Motor neuron (in vitro differentiated cells): Measurements from ENCODE around the gene HIBADH. TPM values are rescaled to one million over a fixed set of nuclear protein-coding genes. Genes with fewer than 3 reads are reported as not detected.
"Not testable (repeated sequence)": the region's sequence is repeated elsewhere in the genome, so short reads cannot be mapped to it uniquely, and the experiment has no call there.

Experiments used
- ATAC-seq, 8 experiments: fragments of 200-7000 bp; cut with Tn5 transposase; replicated peaks in 6 of 8; 2 replicates each; pipeline ENCODE4 v1.8.0; 2021; ENCODE audit warnings: mild to moderate bottlenecking in 8 of 8, moderate library complexity in 8 of 8
- H3K27ac ChIP-seq, 2 donors: fragments of 250-450 bp; sonication (Bioruptor Pico); 2 replicates each; pipeline ENCODE4 v1.9.0; 2021; ENCODE audit warnings: antibody characterized with exemption in 2 of 2, mild to moderate bottlenecking in 2 of 2, moderate library complexity in 1 of 2
- H3K4me1 ChIP-seq, 2 donors: fragments of 250-450 bp; sonication (Bioruptor Pico); replicated peaks in 1 of 2; 2 replicates each; pipeline ENCODE4 v1.6.1; 2021; ENCODE audit warnings: antibody characterized with exemption in 2 of 2, mild to moderate bottlenecking in 2 of 2, moderate library complexity in 1 of 2
- H3K4me3 ChIP-seq, 5 donors: fragments of 250-450 bp; sonication (Bioruptor Pico); 2 replicates each; pipeline ENCODE4 v1.9.0; 2021; ENCODE audit warnings: antibody characterized with exemption in 5 of 5, mild to moderate bottlenecking in 5 of 5, moderate library complexity in 4 of 5
- WGBS, 10 experiments: fragments of 450-650 bp; shearing (Covaris generic); methylation state at CpG; one replicate each; pipeline ENCODE4 v1.0.0; 2022; 5-methylcytosine and 5-hydroxymethylcytosine counted together
- in situ Hi-C, 9 experiments: fragments of 400-800 bp; cut with MboI; loops; one replicate each; pipeline ENCODE4 v1.15.0; 2021; ENCODE audit warnings: low sequenced_read_pairs in 9 of 9, low pct_unique_long_range_greater_than_20kb in 2 of 9; ENCODE audit not compliant: unreplicated experiment in 9 of 9
- total RNA-seq, 8 experiments: library from RNA; unstranded; fragments of 300-600 nt; gene quantifications; 2 replicates each; pipeline versions ENCODE4 v1.2.3 to v1.2.4, GENCODE V29; 2022

The HIBADH gene
- total RNA-seq, 8 experiments from 2014 or later = 12.0 to 76.3 (median 26.0) TPM

DNA sequence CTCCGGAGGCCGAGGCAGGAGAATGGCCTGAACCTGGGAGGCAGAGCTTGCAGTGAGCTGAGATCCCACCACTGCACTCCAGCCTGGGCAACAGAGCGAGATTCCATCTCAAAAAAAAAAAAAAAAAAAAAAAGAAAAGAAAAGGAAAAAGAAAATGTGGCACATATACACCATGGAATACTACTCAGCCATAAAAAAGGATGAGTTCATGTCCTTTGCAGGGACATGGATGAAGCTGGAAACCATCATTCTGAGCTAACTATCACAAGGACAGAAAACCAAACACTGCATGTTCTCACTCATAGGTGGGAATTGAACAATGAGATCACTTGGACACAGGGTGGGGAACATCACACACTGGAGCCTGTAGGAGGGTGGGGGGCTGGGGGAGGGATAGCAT is 11.4 kb upstream of the HIBADH start:
- ATAC-seq, in situ Hi-C loops, H3K4me3 ChIP-seq, H3K27ac ChIP-seq, H3K4me1 ChIP-seq: not testable (repeated sequence)
- WGBS, 10 experiments = 83 to 100% (median 100%) methylated on average over 1 of the region's 3 CpGs; no CpG with 5 or more reads in 7 of the 10 experiments

DNA sequence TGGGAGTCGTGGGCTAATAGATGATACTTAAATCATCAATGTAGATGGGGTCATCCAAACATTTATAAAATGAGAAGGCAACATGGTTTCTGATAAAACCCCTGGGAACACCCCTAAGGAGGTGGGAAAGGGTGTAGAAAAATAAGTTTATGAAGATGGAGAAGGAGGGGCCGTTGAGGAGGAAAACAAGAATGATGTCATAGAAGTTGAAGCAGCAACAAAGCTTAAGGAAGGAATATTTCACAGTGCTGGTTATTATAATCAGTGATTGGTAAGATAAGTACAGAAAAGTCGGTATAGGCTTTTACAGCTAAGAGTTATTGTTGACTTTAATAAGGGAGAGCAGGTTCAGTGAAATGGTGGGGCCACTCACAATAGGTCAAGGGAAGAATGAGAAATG is 9.0 kb upstream of the HIBADH start:
- 20 to 93% (median 72%) methylated on average over 1 to 3 of the region's 3 CpGs for WGBS, 10 experiments
- peak in 1 of 8 experiments; percentile 17 for ATAC-seq
- Histone ChIP-seq H3K4me1 (no peaks in the 10 kb centered on the region), H3K4me3 (no peak overlapping the region), H3K27ac (no peak overlapping the region)
- in situ Hi-C loops = no loop called here

- in situ Hi-C loops = no loop called here
- 0 to 100% (median 59%) methylated on average over 1 to 2 of the region's 2 CpGs; no CpG with 5 or more reads in 2 of the 10 experiments for WGBS, 10 experiments
- no peak overlapping the region for H3K27ac ChIP-seq
- ATAC-seq = no peak
- no peak overlapping the region for H3K4me3 ChIP-seq
- no peaks in the 10 kb centered on the region for H3K4me1 ChIP-seq
These were observed 8.0 kb upstream of the HIBADH start for GRCh38 chr7:27670676-27671075.

DNA sequence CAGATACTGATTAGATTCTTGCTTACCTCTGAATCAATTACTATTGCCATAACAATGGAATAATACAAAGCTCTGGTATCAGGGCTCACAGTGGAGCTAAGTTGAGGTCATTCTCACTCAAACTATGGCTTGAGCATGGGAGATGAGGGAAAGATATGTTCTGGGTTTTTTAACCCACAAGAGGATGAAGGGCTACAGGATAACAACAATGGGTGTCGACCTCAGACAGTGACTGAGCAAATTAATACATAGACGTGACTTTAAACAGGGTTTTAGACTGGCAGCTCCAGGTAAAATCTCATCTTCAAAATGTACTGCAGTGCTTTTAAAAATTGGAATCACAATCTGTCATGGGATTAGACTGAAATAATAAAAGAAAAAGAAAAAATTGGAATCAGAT is 7.5 kb upstream of the HIBADH start:
- H3K4me3 ChIP-seq = no peak overlapping the region
- no peak overlapping the region for H3K27ac ChIP-seq
- in situ Hi-C loops = no loop called here
- WGBS, 10 experiments = 0 to 100% (median 89%) methylated on average over 1 to 2 of the region's 2 CpGs; no CpG with 5 or more reads in 4 of the 10 experiments
- H3K4me1 ChIP-seq = no peaks in the 10 kb centered on the region
- no peak for ATAC-seq

GRCh38 chr7:27665531-27665930 is 2.8 kb upstream of the HIBADH start:
- Histone ChIP-seq H3K4me1 (peaks cover 3 to 4% of the 10 kb centered on the region in 2 donors), H3K27ac (no peak overlapping the region), H3K4me3 (no peak overlapping the region)
- in situ Hi-C loops = no loop called here
- no peak for ATAC-seq

DNA sequence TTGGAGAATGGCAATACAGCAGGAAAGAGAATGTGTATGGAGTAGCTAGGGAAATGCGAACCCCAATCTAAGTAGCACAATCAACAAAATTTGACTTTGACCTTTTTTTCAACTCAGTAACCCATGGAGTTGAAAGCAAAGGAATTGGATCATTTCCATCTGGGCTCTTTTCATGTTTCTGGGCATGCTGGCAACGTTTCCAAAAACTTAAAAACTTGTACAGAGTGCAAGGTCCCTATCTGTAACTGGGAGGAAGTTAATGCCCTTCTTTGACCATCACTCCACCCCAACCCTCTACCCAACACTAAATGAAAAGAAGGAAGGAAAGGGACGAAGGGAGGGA is 1.3 kb upstream of the HIBADH start:
- 50 to 83% (median 68%) methylated on average over 1 to 2 of the region's 3 CpGs; no CpG with 5 or more reads in 4 of the 10 experiments for WGBS, 10 experiments
- Histone ChIP-seq H3K4me3 (no peak overlapping the region), H3K4me1 (peaks cover 3 to 4% of the 10 kb centered on the region in 2 donors), H3K27ac (no peak overlapping the region)
- ATAC-seq = no peak
- in situ Hi-C loops = no loop called here

- H3K4me3 ChIP-seq = peak overlapping the region; percentile 48 to 84 (median 73)
- peak overlapping the region; percentile 57 to 69 for H3K27ac ChIP-seq
- peak in 3 of 8 experiments; percentile 0 for ATAC-seq
- in situ Hi-C loops = no loop called here
- H3K4me1 ChIP-seq = peaks cover 3 to 4% of the 10 kb centered on the region in 2 donors
- WGBS, 10 experiments = 0 to 22% (median 0%) methylated on average over 1 to 10 of the region's 18 CpGs; no CpG with 5 or more reads in 1 of the 10 experiments
These were observed 733 bp downstream of the HIBADH start for GRCh38 chr7:27661811-27662489.

DNA sequence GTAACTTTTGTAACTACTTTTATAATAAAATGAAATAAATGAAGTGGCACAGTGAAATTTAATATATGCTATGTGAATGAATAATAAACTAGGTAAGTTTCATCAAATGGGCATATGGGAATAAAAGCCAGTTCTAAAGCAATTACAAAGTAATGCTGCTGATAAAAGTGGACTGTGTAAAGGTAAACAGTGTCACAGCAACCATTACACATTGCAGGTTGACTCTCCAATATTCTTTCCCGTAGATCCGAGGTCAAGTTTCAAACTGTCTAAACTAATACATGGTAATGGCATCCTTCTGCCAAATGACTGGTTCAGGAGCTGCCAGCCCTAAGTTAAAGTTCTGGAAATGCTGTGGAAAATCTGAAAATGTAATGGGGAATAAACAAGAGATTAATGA is 6.0 kb downstream of the HIBADH start:
- in situ Hi-C loops = no loop called here
- peak in 1 of 8 experiments; percentile 28 for ATAC-seq
- peaks cover 0 to 2% of the 10 kb centered on the region in 2 donors for H3K4me1 ChIP-seq
- 92 to 100% (median 96%) methylated on average over 1 to 2 of the region's 2 CpGs; no CpG with 5 or more reads in 3 of the 10 experiments for WGBS, 10 experiments
- no peak overlapping the region for H3K4me3 ChIP-seq
- no peak overlapping the region for H3K27ac ChIP-seq

GRCh38 chr7:27655184-27655583 is 7.5 kb downstream of the HIBADH start:
- Histone ChIP-seq H3K4me3 (no peak overlapping the region), H3K4me1 (no peaks in the 10 kb centered on the region), H3K27ac (no peak overlapping the region)
- ATAC-seq = no peak
- in situ Hi-C loops = no loop called here
- WGBS, 10 experiments = 80 to 100% (median 100%) methylated on average over 1 of the region's 1 CpG

DNA sequence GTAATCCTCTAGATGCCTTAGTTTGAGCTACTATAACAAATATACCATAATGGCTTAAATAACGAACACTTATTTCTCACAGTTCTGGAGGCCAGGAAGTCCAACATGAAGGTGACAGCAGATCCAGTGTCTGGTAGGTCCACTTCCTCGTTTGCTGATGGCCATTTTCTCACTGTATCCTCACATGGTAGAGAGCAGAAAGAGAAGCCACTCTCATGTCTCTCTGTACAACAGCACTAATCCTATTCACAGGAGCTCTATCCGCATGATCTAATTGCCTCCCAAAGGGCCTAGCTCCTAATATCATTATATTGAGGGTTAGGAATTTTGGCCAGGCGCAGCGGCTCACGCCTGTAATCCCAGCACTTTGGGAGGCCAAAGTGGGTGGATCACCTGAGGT is 10.2 kb downstream of the HIBADH start:
- Histone ChIP-seq H3K4me3 (no peak overlapping the region), H3K4me1 (no peaks in the 10 kb centered on the region), H3K27ac (no peak overlapping the region)
- ATAC-seq = no peak
- in situ Hi-C loops = no loop called here
- WGBS, 10 experiments = 40 to 96% (median 85%) methylated on average over 1 to 5 of the region's 6 CpGs; no CpG with 5 or more reads in 3 of the 10 experiments

DNA sequence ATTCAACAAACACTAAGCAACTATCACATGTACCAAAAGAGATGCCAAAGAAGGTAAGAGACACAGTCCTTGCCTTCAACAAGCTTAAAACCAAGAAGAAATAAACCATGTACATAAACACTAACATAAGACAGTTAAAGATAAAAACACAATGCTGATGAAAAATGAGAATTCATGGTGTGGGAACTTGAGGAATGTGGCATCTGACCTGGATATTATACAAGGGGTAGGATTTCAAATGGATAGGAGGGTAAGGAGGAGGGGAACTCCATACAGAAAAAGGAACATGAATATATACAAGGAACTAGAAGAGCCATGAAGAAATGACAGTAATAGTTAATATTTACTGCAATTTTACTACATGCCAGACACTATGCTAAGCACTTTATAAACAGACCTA is 11.0 kb downstream of the HIBADH start:
- ATAC-seq = no peak
- H3K4me1 ChIP-seq = no peaks in the 10 kb centered on the region
- no peak overlapping the region for H3K4me3 ChIP-seq
- in situ Hi-C loops = no loop called here
- H3K27ac ChIP-seq = no peak overlapping the region

- in situ Hi-C loops = no loop called here
- ATAC-seq = no peak
- H3K4me1 ChIP-seq = no peaks in the 10 kb centered on the region
- no peak overlapping the region for H3K4me3 ChIP-seq
- H3K27ac ChIP-seq = no peak overlapping the region
- WGBS, 10 experiments = 80 to 100% (median 97%) methylated on average over 1 to 4 of the region's 4 CpGs
These were observed 12.4 kb downstream of the HIBADH start for GRCh38 chr7:27650283-27650682.

GRCh38 chr7:27647489-27647888 is 15.2 kb downstream of the HIBADH start:
- in situ Hi-C loops = no loop called here
- Histone ChIP-seq H3K4me3 (no peak overlapping the region), H3K4me1 (no peaks in the 10 kb centered on the region), H3K27ac (no peak overlapping the region)
- ATAC-seq = no peak
- 25 to 100% (median 100%) methylated on average over 1 of the region's 1 CpG; no CpG with 5 or more reads in 2 of the 10 experiments for WGBS, 10 experiments

DNA sequence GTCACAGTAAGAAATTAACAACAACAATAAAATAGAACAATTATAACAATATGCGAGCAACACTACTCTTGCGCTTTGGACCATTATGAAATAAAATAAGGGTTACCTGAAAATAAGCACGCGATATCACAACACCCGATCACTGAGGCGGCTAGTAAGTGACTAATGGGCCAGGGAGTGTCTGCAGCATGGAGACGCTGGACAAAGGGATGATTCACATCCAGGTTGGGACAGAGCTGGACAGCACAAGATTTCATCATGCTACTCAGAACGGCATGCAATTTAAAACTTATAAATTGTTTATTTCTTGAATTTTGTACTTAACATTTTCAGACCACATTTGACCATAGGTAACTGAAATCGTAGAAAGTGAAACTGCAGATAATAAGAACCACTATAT is 15.6 kb downstream of the HIBADH start:
- Histone ChIP-seq H3K4me3 (no peak overlapping the region), H3K4me1 (no peaks in the 10 kb centered on the region), H3K27ac (no peak overlapping the region)
- in situ Hi-C loops = no loop called here
- ATAC-seq = peak in 2 of 8 experiments; percentile 21 to 57
- WGBS, 10 experiments = 81 to 98% (median 89%) methylated on average over 4 to 9 of the region's 9 CpGs; no CpG with 5 or more reads in 1 of the 10 experiments
